HepG2 (cell line): Measurements from ENCODE around the gene CBLN3. TPM values are rescaled to one million over a fixed set of nuclear protein-coding genes. Genes with fewer than 3 reads are reported as not detected.

Experiments used
- ATAC-seq: fragments of 200-7000 bp; cut with Tn5 transposase; 3 replicates; pipeline ENCODE4 v1.9.1; 2020; ENCODE audit warnings: mild to moderate bottlenecking, moderate library complexity
- BruUV-seq: library from RNA; stranded (reverse); fragments of 400-500 nt; replicated peaks from 2 replicates; lab custom pipeline; 2021; lab: Mats Ljungman, UMichigan
- CTCF ChIA-PET: fragments of 300-600 bp; formaldehyde crosslinking; extraction: SDS; loops from one replicate; lab custom pipeline; 2021; ENCODE audit warnings: low total read pairs, inconsistent platforms, low intra/inter-chr PET ratio; lab: Yijun Ruan, JAX
- POLR2A ChIA-PET: fragments of 350-600 bp; sonication (Branson Sonifier 250); formaldehyde crosslinking; loops from one replicate; lab custom pipeline; 2020; ENCODE audit warnings: antibody characterized with exemption, inconsistent platforms; lab: Yijun Ruan, JAX
- DNase-seq: peaks from one replicate; pipeline ENCODE4 v3.0.0-alpha.2; 2015; ENCODE audit warnings: low spot score
- FAIRE-seq: peaks from 3 replicates; lab custom pipeline; 2011; peaks lifted over from hg19 to GRCh38; lab: Jason Lieb, UNC
- H2AFZ ChIP-seq: one replicate; pipeline ENCODE4 v1.6.1; 2011; ENCODE audit warnings: low read length, inconsistent platforms
- H3K27ac ChIP-seq: fragments of 300-600 bp; 3 replicates; pipeline ENCODE4 v1.8.0; 2011; ENCODE audit warnings: mixed run types, mild to moderate bottlenecking, mixed read lengths, low read length, inconsistent platforms; ENCODE audit not compliant: insufficient read depth; ENCODE audit errors: extremely low read length
- H3K27me3 ChIP-seq, 2 experiments: fragments of 200-600 bp in 1 of 2; 2 replicates in 1 of 2; 3 replicates in 1 of 2; pipeline versions ENCODE4 v1.6.0 to v1.8.0; 2011; ENCODE audit warnings: low read length in 2 of 2, mild to moderate bottlenecking in 2 of 2, moderate library complexity in 2 of 2, inconsistent platforms in 1 of 2; ENCODE audit not compliant: insufficient read depth in 2 of 2, control insufficient read depth in 1 of 2
- H3K36me3 ChIP-seq, 2 experiments: fragments of 200-600 bp in 1 of 2; replicated peaks in 1 of 2; 2 replicates in 1 of 2; 3 replicates in 1 of 2; pipeline versions ENCODE4 v1.5.1 to v1.8.0; 2011; ENCODE audit warnings: low read length in 2 of 2, inconsistent platforms in 1 of 2; ENCODE audit not compliant: insufficient read depth in 2 of 2, control insufficient read depth in 1 of 2
- H3K4me1 ChIP-seq: 2 replicates; pipeline ENCODE4 v1.5.1; 2012; ENCODE audit warnings: low read length, inconsistent platforms; ENCODE audit not compliant: insufficient read depth
- H3K4me2 ChIP-seq: 2 replicates; pipeline ENCODE4 v1.6.0; 2011; ENCODE audit warnings: low read depth, low read length, inconsistent platforms
- H3K4me3 ChIP-seq, 3 experiments: fragments of 200-600 bp in 1 of 3; sonication (generic), shearing (Covaris generic) in 1 of 3; replicated peaks in 1 of 3; 2 replicates each; pipeline ENCODE4 v1.5.1; 2011 to 2016; ENCODE audit warnings: low read length in 3 of 3, inconsistent platforms in 2 of 3, low read depth in 2 of 3, mild to moderate bottlenecking in 2 of 3, control low read depth in 1 of 3, mixed read lengths in 1 of 3; ENCODE audit not compliant: insufficient read depth in 1 of 3
- H3K79me2 ChIP-seq: one replicate; pipeline ENCODE4 v1.6.1; 2011; ENCODE audit warnings: low read length, inconsistent platforms; ENCODE audit not compliant: insufficient read depth
- H3K9ac ChIP-seq: 2 replicates; pipeline ENCODE4 v1.6.0; 2011; ENCODE audit warnings: mild to moderate bottlenecking, low read depth, low read length, inconsistent platforms; ENCODE audit not compliant: insufficient read depth
- H3K9me3 ChIP-seq: 2 replicates; pipeline ENCODE4 v1.5.1; 2012; ENCODE audit warnings: mild to moderate bottlenecking, low read length
- H4K20me1 ChIP-seq: 2 replicates; pipeline ENCODE4 v1.6.0; 2011; ENCODE audit warnings: inconsistent platforms, mild to moderate bottlenecking, low read length, moderate library complexity; ENCODE audit not compliant: insufficient read depth
- CAMTA2 ChIP-seq: sonication (generic); formaldehyde crosslinking; IDR thresholded peaks from 2 replicates; pipeline ENCODE4 v1.4.0; 2020; ENCODE audit warnings: mild to moderate bottlenecking, missing genetic modification reagents, borderline replicate concordance
- CBFB ChIP-seq: sonication (generic); formaldehyde crosslinking; IDR thresholded peaks from 2 replicates; pipeline ENCODE4 v1.4.0; 2020; ENCODE audit warnings: missing genetic modification reagents
- NFKB2 ChIP-seq: sonication (generic); formaldehyde crosslinking; IDR thresholded peaks from 2 replicates; pipeline ENCODE4 v1.4.0; 2020; ENCODE audit warnings: missing genetic modification reagents, borderline replicate concordance
- TGIF2 ChIP-seq: IDR thresholded peaks from 2 replicates; pipeline ENCODE4 v1.6.1; 2016; ENCODE audit warnings: control low read depth, missing compliant biosample characterization
- THAP11 ChIP-seq: IDR thresholded peaks from 2 replicates; pipeline ENCODE4 v1.6.1; 2016; ENCODE audit warnings: missing biosample characterization, missing genetic modification reagents
- ZNF501 ChIP-seq: sonication (generic); formaldehyde crosslinking; IDR thresholded peaks from 2 replicates; pipeline ENCODE4 v1.5.1; 2020; ENCODE audit warnings: mild to moderate bottlenecking, moderate library complexity, missing genetic modification reagents
- ZNF598 ChIP-seq: sonication (generic); formaldehyde crosslinking; IDR thresholded peaks from 2 replicates; pipeline ENCODE4 v1.5.1; 2020; ENCODE audit warnings: mild to moderate bottlenecking, missing genetic modification reagents, borderline replicate concordance
- WGBS: methylation state at CpG from one replicate; pipeline ENCODE4 v1.1.6; 2017; ENCODE audit warnings: low lambda C conversion rate; 5-methylcytosine and 5-hydroxymethylcytosine counted together
- in situ Hi-C: cut with HindIII; loops from 2 replicates; pipeline ENCODE4 v1.10.0; 2017; ENCODE audit warnings: low pct_unique_long_range_greater_than_20kb; ENCODE audit not compliant: extremely low pct_ligation_motif_present
- intact Hi-C: fragments of 100-400 bp; cut with micrococcal nuclease; formaldehyde crosslinking; loops from one replicate; pipeline ENCODE4 v1.10.0; 2022; ENCODE audit not compliant: unreplicated experiment
- polyA plus RNA-seq, 8 experiments: library from polyadenylated mRNA; depleted of rRNA in 3 of 8; stranded (reverse) in 7 of 8; unstranded in 1 of 8; fragments of >200 nt; fragmentation: Illumina TruSeq in 4 of 8; extraction: Trizol in 4 of 8; gene quantifications; 2 replicates each; pipeline versions ENCODE4 v1.2.1 to v1.2.3, GENCODE V29; 2011 to 2016; ENCODE audit warnings: low read depth in 4 of 8, missing spikeins in 1 of 8, mixed read lengths in 1 of 8; ENCODE audit not compliant: insufficient read depth in 1 of 8
- total RNA-seq, 5 experiments: library from RNA; depleted of rRNA; stranded (reverse); fragments of >200 nt; fragmentation: Illumina TruSeq; extraction: Trizol; gene quantifications; 2 replicates each; pipeline ENCODE4 v1.2.3, GENCODE V29; 2016; ENCODE audit warnings: low read depth in 1 of 5
- TF ChIP-seq, protein P1 (sequence below): sonication (generic); formaldehyde crosslinking; IDR thresholded peaks from 2 replicates; pipeline ENCODE4 v1.5.1; 2020; ENCODE audit warnings: mild to moderate bottlenecking, missing genetic modification reagents, borderline replicate concordance
- TF ChIP-seq, protein P2 (sequence below): sonication (generic); formaldehyde crosslinking; IDR thresholded peaks from 2 replicates; pipeline ENCODE4 v1.5.0; 2020; ENCODE audit warnings: mild to moderate bottlenecking, missing genetic modification reagents, borderline replicate concordance
- TF ChIP-seq, protein P3 (sequence below): sonication (generic); formaldehyde crosslinking; IDR thresholded peaks from 2 replicates; pipeline ENCODE4 v1.8.1; 2023; ENCODE audit warnings: mild to moderate bottlenecking, missing genetic modification reagents, borderline replicate concordance
- TF ChIP-seq, protein P4 (sequence below): fragments of 450-650 bp; IDR thresholded peaks from 2 replicates; pipeline ENCODE4 v1.6.1; 2016

The CBLN3 gene
- total and polyA plus RNA-seq, 2 of the 13 experiments (the other 11 are each of a cell fraction or from before 2014, with no cell fraction given): 0.66 to 0.98 TPM

DNA sequence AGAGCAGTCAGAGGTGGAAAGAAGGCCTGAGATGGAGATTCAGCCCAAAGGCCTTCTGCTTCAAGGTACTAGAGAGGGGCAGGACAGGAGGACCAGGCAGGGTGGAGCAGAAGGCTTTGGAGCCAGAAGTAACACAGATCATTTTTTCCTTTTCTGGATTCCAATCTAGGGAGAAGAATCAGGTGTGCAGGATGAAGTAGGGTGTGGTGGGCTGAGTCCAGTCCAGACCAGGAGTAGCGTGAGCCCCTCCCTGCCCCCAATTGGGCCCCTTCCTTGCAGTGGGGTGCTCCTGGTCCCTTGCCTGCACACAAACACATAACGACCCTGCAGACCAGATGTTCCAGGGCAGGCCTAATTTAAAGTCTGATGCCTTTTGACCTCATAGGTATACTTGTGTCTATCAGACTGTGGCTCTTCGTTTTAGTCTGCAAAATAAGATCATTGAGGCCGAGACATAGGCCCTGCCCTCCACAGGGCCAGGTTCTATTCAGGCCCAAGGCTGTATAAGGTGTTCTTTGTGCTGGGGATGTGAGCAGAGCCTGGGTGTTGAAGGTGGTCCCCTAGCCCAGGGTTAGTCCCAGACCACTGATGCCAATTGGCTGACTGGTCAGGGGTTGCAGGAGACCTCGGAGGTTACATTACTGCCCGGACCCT is 31.7 kb downstream of the CBLN3 start:
- Histone ChIP-seq H3K36me3 (no peaks in the 10 kb centered on the region), H3K4me1 (peaks cover 43% of the 10 kb centered on the region), H3K27ac (no peak overlapping the region), H3K9ac (no peak overlapping the region), H3K9me3 (no peaks in the 10 kb centered on the region), H3K4me2 (peak overlapping the region; percentile 83), H3K79me2 (no peaks in the 10 kb centered on the region), H3K4me3 (peak overlapping the region in 1 of 3 experiments; percentile 74; a peak in 2 of 6 replicates), H2AFZ (peak overlapping the region; percentile 0), H4K20me1 (no peaks in the 10 kb centered on the region), H3K27me3 (peaks cover 14 to 63% of the 10 kb centered on the region in 2 experiments; a peak in 4 of 5 replicates)
- ChIA-PET CTCF (no interaction called here), POLR2A (interaction anchor here (2.9 to 3.3 kb wide), 2 partner anchors 30 to 34 kb away, joined by 16 to 17 read pairs; no protein-coding TSS in a partner anchor)
- 7% methylated on average over 6 of the region's 6 CpGs for WGBS
- no peak for DNase-seq
- ATAC-seq: peak; percentile 3
- in situ Hi-C loops (no loop called here), intact Hi-C loops (loop anchor here (2.0 kb wide), 1 partner anchor 33 kb away; no protein-coding TSS in a partner anchor)
- no TSS peak for BruUV-seq
- FAIRE-seq: no peak
- TF ChIP-seq, protein P1, sequence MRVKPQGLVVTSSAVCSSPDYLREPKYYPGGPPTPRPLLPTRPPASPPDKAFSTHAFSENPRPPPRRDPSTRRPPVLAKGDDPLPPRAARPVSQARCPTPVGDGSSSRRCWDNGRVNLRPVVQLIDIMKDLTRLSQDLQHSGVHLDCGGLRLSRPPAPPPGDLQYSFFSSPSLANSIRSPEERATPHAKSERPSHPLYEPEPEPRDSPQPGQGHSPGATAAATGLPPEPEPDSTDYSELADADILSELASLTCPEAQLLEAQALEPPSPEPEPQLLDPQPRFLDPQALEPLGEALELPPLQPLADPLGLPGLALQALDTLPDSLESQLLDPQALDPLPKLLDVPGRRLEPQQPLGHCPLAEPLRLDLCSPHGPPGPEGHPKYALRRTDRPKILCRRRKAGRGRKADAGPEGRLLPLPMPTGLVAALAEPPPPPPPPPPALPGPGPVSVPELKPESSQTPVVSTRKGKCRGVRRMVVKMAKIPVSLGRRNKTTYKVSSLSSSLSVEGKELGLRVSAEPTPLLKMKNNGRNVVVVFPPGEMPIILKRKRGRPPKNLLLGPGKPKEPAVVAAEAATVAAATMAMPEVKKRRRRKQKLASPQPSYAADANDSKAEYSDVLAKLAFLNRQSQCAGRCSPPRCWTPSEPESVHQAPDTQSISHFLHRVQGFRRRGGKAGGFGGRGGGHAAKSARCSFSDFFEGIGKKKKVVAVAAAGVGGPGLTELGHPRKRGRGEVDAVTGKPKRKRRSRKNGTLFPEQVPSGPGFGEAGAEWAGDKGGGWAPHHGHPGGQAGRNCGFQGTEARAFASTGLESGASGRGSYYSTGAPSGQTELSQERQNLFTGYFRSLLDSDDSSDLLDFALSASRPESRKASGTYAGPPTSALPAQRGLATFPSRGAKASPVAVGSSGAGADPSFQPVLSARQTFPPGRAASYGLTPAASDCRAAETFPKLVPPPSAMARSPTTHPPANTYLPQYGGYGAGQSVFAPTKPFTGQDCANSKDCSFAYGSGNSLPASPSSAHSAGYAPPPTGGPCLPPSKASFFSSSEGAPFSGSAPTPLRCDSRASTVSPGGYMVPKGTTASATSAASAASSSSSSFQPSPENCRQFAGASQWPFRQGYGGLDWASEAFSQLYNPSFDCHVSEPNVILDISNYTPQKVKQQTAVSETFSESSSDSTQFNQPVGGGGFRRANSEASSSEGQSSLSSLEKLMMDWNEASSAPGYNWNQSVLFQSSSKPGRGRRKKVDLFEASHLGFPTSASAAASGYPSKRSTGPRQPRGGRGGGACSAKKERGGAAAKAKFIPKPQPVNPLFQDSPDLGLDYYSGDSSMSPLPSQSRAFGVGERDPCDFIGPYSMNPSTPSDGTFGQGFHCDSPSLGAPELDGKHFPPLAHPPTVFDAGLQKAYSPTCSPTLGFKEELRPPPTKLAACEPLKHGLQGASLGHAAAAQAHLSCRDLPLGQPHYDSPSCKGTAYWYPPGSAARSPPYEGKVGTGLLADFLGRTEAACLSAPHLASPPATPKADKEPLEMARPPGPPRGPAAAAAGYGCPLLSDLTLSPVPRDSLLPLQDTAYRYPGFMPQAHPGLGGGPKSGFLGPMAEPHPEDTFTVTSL (CRISPR knock-in tag): no peak
- TF ChIP-seq THAP11 (CRISPR knock-in tag) (no peak), ZNF501 (CRISPR knock-in tag) (0 out of 2 replicates have a peak, but pooled peaks have one; percentile 37), ZNF598 (CRISPR knock-in tag) (peak; percentile 62; the same call in 1 of the 2 replicates), TGIF2 (CRISPR knock-in tag) (no peak), NFKB2 (CRISPR knock-in tag) (0 out of 2 replicates have a peak, but pooled peaks have one; percentile 38), CAMTA2 (CRISPR knock-in tag) (0 out of 2 replicates have a peak, but pooled peaks have one; percentile 34), CBFB (CRISPR knock-in tag) (no peak)
- TF ChIP-seq, protein P2, sequence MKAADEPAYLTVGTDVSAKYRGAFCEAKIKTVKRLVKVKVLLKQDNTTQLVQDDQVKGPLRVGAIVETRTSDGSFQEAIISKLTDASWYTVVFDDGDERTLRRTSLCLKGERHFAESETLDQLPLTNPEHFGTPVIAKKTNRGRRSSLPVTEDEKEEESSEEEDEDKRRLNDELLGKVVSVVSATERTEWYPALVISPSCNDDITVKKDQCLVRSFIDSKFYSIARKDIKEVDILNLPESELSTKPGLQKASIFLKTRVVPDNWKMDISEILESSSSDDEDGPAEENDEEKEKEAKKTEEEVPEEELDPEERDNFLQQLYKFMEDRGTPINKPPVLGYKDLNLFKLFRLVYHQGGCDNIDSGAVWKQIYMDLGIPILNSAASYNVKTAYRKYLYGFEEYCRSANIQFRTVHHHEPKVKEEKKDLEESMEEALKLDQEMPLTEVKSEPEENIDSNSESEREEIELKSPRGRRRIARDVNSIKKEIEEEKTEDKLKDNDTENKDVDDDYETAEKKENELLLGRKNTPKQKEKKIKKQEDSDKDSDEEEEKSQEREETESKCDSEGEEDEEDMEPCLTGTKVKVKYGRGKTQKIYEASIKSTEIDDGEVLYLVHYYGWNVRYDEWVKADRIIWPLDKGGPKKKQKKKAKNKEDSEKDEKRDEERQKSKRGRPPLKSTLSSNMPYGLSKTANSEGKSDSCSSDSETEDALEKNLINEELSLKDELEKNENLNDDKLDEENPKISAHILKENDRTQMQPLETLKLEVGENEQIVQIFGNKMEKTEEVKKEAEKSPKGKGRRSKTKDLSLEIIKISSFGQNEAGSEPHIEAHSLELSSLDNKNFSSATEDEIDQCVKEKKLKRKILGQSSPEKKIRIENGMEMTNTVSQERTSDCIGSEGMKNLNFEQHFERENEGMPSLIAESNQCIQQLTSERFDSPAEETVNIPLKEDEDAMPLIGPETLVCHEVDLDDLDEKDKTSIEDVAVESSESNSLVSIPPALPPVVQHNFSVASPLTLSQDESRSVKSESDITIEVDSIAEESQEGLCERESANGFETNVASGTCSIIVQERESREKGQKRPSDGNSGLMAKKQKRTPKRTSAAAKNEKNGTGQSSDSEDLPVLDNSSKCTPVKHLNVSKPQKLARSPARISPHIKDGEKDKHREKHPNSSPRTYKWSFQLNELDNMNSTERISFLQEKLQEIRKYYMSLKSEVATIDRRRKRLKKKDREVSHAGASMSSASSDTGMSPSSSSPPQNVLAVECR (CRISPR knock-in tag): no peak
- TF ChIP-seq, protein P3, sequence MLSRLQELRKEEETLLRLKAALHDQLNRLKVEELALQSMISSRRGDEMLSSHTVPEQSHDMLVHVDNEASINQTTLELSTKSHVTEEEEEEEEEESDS (CRISPR knock-in tag): 0 out of 2 replicates have a peak, but pooled peaks have one; percentile 23
- TF ChIP-seq, protein P4, sequence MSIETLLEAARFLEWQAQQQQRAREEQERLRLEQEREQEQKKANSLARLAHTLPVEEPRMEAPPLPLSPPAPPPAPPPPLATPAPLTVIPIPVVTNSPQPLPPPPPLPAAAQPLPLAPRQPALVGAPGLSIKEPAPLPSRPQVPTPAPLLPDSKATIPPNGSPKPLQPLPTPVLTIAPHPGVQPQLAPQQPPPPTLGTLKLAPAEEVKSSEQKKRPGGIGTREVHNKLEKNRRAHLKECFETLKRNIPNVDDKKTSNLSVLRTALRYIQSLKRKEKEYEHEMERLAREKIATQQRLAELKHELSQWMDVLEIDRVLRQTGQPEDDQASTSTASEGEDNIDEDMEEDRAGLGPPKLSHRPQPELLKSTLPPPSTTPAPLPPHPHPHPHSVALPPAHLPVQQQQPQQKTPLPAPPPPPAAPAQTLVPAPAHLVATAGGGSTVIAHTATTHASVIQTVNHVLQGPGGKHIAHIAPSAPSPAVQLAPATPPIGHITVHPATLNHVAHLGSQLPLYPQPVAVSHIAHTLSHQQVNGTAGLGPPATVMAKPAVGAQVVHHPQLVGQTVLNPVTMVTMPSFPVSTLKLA: no peak
